Measurements from ENCODE around the gene DCDC2B.

Gene DCDC2B

DNA sequence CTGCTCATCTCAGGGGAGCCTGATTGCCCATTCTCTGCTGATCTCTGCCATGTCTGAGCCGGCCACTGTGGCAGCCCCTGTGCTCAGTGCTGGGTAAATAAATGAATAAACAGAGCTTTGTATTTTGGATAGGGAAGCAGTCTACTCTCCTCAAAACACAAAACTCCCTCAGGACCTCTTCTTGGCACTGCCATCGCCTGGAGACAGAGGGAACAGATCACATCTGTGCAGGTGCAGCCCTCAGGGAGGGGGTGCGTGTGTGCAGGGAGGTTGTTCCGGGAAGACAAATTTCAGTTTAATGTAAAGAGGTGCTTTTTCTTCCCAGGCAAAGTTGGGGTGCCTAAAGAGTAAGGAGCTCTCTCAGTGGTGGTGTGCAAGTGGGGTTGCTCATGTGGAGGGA, 30.4 kb downstream of the DCDC2B start:
- TF ChIP-seq, protein P1, sequence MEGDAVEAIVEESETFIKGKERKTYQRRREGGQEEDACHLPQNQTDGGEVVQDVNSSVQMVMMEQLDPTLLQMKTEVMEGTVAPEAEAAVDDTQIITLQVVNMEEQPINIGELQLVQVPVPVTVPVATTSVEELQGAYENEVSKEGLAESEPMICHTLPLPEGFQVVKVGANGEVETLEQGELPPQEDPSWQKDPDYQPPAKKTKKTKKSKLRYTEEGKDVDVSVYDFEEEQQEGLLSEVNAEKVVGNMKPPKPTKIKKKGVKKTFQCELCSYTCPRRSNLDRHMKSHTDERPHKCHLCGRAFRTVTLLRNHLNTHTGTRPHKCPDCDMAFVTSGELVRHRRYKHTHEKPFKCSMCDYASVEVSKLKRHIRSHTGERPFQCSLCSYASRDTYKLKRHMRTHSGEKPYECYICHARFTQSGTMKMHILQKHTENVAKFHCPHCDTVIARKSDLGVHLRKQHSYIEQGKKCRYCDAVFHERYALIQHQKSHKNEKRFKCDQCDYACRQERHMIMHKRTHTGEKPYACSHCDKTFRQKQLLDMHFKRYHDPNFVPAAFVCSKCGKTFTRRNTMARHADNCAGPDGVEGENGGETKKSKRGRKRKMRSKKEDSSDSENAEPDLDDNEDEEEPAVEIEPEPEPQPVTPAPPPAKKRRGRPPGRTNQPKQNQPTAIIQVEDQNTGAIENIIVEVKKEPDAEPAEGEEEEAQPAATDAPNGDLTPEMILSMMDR (IDR thresholded peaks at IDR 0.05; ENCODE audit: control insufficient read depth, extremely low read depth, insufficient read depth) = no peak
- no peak for DNase-seq (ENCODE audit: low read depth)

DNA sequence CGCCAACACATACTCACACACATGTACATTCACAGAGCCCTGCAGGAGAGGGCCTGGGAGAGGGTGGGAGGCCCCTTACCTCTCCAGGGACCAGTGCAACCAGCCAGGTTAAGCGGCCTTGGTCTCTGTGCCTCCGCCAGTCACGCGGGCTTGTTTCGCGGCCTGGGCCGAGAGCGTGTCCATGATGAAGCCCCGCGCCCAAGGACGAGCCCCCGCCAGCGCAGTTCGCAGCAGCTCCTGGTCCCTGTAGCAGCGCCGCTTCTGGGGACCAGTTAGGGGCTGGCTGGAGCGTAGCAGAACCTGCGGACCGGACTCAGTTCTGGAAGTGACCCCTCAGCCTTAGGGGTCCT, 30.9 kb downstream of the DCDC2B start:
- TF ChIP-seq, protein P1 (IDR thresholded peaks at IDR 0.05; ENCODE audit: control insufficient read depth, extremely low read depth, insufficient read depth) = no peak
- peak overlapping the region; percentile 57 for H3K4me3 ChIP-seq (ENCODE audit: low read depth, low read length)
- DNase-seq (ENCODE audit: low read depth) = no peak

More for the DNA sequence above, 30.4 kb downstream of the DCDC2B start:
- H3K4me3 ChIP-seq (ENCODE audit: low read depth, low read length) = no peak overlapping the region

- no peak for DNase-seq (ENCODE audit: low read depth)
- peak overlapping the region; percentile 57 for H3K4me3 ChIP-seq (ENCODE audit: low read depth, low read length)
Observed at GRCh38 chr1:32240140-32240951, 31.5 kb downstream of the DCDC2B start.

GRCh38 chr1:32241001-32241763, 32.3 kb downstream of the DCDC2B start:
- peak overlapping the region; percentile 57 for H3K4me3 ChIP-seq (ENCODE audit: low read depth, low read length)
- no peak for DNase-seq (ENCODE audit: low read depth)
- TF ChIP-seq, protein P1 (IDR thresholded peaks at IDR 0.05; ENCODE audit: control insufficient read depth, extremely low read depth, insufficient read depth) = no peak

More at GRCh38 chr1:32240140-32240951, 31.5 kb downstream of the DCDC2B start:
- TF ChIP-seq, protein P1 (IDR thresholded peaks at IDR 0.05; ENCODE audit: control insufficient read depth, extremely low read depth, insufficient read depth) = peak; percentile 34

DNA sequence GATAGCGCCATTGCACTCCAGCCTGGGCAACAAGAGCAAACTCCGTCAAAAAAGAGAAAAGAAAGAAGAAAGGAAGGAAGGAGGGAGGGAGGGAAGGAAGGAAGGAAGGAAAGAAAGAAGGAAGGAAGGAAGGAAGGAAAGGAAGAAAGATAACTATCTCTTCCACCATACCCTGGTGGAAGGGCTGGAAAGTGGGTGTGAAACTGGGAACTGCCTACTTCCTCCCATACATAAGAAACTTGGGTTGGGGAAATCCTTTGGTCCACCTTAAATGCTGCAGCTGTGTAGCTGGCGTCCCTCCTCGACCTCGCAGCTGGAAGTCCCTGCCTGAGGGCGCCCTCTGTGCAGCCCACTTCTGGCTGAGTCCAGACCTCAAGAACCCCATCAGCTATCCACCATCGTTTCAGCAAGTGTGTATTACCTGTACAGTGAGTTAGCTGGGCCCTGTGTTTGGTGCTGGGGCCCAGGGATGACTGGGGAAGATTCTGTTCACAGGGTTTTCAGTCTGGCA, 33.5 kb downstream of the DCDC2B start:
- no peak for DNase-seq (ENCODE audit: low read depth)
- TF ChIP-seq, protein P1 (IDR thresholded peaks at IDR 0.05; ENCODE audit: control insufficient read depth, extremely low read depth, insufficient read depth) = no peak
- H3K4me3 ChIP-seq (ENCODE audit: low read depth, low read length) = no peak overlapping the region

DNA sequence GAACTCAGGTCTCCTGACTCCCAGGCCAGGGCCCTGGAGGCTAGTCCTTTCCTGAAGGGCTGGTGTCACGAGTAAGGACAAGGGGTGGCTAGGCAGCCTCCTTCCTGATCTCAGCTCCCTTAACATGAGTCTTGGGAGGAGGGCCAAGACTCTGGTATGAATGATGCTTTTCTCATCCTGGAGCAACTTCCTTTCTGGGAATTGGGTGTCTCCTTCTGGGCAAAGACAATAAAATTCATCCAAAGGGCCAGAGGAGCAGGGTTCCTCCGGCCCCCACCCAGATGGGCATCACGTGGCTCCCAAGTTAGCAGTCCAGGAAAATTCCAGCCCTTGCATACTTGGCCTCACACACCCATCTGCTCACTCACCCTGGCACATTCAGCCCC, 38.0 kb downstream of the DCDC2B start, which contains the start of gene FAM167B:
TSS of gene FAM167B (plus strand) at position 335 of the 386 bp plus-strand sequence. CDS start 200 bp downstream, outside the sequence.
- TF ChIP-seq, protein P1 (IDR thresholded peaks at IDR 0.05; ENCODE audit: control insufficient read depth, extremely low read depth, insufficient read depth) = no peak
- H3K4me3 ChIP-seq (ENCODE audit: low read depth, low read length) = no peak within 1 kb of the TSS
- no peak for DNase-seq (ENCODE audit: low read depth)
